SH-SY5Y (cell line): ENCODE measurements around the gene ADH1B.

Source experiments
- GATA2 ChIP-seq: IDR thresholded peaks from 2 replicates; pipeline ENCODE4 v1.6.1; 2011; ENCODE audit warnings: mild to moderate bottlenecking, low read depth, low read length
- GATA3 ChIP-seq: IDR thresholded peaks from 2 replicates; pipeline ENCODE4 v1.6.1; 2011; ENCODE audit warnings: low read depth, mild to moderate bottlenecking, low read length, moderate library complexity

Gene ADH1B

DNA sequence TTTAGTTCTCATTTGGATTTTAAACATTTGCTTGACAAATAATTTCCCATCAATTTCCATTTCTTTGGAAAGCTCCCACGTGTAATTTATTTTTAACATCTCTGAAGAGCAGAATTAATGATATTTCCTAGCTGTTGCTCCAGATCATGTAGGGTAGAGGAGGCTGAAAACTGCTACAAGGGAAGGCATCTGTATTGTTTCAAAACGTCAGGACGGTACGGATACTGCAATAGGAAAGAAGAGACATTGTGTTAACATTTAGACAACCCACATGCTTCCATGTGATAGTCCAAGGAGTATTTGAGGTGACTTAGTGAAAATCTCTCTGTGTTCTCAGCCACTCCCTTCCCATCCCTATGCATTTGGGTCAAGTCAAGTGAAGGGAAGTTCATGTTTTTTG lies 15.4 kb upstream of the ADH1B start:
- TF ChIP-seq GATA3 = no peak
- no peak for TF ChIP-seq GATA2

GRCh38 chr4:99334880-99335279 lies 13.7 kb upstream of the ADH1B start:
- TF ChIP-seq GATA2 (no peak), GATA3 (no peak)

DNA sequence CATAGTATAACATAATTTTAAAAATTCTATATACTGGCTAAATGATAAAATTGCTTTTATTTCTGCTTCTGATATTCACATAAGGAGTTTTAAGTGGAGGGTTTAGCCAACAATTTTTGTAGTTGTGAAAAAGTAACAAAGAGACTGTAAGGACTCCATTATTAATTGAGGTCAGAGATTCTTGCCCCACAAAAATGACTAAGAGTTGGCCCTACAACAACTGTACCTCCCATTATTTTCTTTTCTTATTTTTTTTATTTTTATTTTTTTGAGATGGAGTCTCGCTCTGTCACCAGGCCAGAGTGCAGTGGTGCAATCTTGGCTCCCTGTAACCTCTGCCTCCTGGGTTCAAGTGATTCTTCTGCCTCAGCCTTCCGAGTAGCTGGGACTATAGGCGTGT lies 9.4 kb upstream of the ADH1B start:
- TF ChIP-seq GATA3 = no peak
- no peak for TF ChIP-seq GATA2

- TF ChIP-seq GATA2 (no peak), GATA3 (no peak)
These were observed 8.7 kb upstream of the ADH1B start for GRCh38 chr4:99329876-99330275.

- no peak for TF ChIP-seq GATA2
- TF ChIP-seq GATA3 = no peak
These were observed 3.8 kb upstream of the ADH1B start for GRCh38 chr4:99324979-99325378.

- TF ChIP-seq GATA2 = no peak
- TF ChIP-seq GATA3 = no peak
These were observed 3.2 kb upstream of the ADH1B start for GRCh38 chr4:99324361-99324760.

DNA sequence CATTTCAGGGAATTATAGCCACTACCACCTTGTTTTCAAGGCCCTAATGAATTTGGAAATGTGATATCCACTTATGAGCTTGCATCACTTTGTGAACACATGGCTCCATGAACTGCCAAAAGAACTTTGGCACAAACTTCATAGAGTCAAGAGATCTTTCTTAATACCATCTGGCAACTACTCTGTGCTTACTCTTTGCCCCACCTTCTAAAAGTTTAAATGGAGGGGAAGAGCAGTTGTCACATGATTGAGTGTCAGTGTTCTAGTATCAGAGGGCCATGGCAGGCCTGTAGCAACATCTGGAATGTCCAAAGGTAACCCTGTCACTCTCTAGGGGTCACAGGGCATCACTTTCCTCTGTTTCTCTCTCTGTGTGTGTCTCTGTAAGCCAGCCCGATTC lies 2.6 kb upstream of the ADH1B start:
- TF ChIP-seq GATA3 = no peak
- TF ChIP-seq GATA2 = no peak

DNA sequence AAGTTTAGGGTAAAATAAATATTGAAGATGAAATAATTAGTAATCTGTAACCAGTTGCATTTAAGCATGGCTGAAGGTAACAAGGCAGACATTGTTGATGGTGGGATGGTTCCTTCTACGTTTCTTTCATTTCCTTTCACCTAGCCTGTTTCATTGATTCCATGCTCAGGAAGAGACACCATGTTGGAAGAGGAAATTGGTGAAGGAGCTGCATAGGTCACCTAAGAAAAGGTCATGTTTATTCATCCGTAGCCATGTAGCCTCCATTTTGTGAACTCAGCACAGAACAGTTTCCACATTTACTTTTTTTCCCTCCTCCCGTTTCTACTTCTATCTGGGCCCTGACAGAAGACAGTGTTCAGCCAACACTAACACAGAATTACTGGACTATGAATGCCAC lies 3.8 kb downstream of the ADH1B start:
- TF ChIP-seq GATA2 = no peak
- no peak for TF ChIP-seq GATA3

DNA sequence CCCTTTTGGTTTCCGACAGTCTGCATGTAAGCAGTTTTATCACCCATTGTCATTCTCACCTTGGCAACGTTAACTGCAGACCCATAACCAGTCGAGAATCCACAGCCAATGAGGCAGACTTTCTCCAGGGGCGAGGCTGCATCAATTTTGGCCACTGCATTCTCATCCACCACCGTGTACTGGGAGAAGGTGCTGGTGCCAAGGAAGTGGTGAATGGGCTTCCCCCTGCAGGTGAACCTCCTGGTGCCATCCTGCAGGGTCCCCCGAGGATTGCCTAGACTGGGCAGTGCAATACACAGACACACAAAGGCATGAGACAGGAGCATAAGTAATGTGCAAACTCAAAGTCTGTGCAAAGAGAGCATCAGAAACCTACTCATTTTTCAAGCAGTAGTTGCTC lies 5.4 kb downstream of the ADH1B start:
- TF ChIP-seq GATA3 = no peak

DNA sequence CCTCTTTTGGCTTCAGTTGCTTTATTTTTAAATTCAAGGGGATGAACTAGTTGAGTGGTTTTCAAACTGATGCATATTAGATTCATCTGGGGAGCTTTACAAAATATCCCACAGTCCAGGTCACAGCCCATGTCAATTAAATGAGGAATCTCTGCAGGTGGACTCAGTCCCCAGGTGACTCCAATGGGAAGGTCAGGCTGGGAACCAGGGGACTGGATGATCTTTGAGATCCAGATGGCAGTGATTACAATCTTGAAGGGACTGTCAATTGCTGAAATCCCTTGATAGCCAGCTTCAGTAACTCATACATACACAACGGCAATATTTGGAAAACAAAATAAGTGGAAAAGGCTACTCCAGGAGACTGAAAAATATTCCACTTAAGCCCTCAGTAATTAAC lies 7.0 kb downstream of the ADH1B start:
- TF ChIP-seq GATA2 (no peak), GATA3 (no peak)

GRCh38 chr4:99310389-99310788 lies 10.8 kb downstream of the ADH1B start:
- TF ChIP-seq GATA3 (no peak), GATA2 (no peak)

DNA sequence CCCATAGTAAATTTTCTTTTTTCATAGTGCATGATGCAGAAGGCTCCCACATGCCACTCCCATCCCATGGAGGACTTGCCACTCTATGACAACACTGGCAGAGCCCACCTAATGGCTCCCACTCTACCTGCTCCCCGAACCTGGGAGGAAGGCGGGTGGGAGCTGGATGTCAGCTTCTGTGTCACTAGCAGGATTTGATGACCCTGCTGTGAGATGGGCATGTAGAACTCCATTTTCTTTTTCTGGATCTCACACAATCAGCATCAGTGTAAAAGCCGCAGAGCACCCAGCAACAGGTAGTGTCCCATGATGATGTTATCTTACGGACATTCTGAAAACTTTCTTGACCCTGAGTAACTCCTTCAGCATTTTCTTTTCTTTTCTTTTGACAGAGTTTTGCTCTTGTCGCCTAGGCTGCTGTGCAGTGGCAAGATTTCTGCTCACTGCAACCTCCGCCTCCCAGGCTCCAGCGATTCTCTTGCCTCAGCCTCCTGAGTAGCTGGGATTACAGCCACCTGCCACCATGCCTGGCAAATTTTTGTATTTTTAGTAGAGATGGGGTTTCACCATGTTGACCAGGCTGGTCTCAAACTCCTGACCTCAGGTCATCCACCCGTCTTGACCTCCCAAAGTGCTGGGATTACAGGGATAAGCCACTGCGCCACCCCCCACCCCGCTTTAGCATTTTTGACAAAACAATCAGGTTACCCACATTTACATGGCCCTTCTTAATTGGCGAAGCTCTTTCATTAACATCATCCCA lies 15.4 kb downstream of the ADH1B start:
- TF ChIP-seq GATA2 (no peak), GATA3 (no peak)

DNA sequence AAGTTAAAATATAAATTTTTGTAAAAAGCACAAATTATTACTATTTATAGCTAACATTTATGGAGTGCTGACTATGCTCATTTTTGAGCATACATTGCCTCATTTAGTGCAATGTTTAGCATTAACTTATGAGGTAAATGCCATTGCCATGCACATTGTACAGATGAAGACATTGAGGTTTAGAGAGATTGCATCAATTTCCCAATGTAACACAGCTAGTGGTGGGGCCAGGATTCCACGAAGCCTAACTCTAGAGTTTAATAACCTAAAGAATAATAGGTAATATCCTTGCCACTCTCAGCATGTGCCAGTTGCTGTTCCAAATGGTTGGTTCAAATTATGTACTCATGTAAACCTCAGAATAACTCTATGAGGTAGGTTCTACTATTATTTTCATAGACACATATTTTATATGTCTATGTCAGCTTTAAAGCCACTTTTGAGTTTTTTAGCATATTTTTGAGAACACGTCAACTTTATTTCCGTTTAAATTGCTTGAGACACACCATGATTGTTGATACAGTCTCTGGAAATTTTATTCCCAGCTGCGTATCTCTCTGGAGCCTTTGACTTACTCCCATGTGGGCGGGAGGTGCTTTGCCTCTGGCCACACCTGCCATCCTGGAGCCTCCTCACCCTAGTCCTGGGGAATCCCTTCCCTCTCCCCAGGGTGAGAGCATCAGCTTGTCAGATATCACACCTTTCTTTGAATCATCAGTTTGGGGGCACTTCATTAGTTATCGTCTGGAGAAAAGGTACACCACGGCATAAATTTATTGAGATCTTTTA lies 19.6 kb downstream of the ADH1B start:
- no peak for TF ChIP-seq GATA3
- no peak for TF ChIP-seq GATA2

GRCh38 chr4:99300934-99301333 lies 20.3 kb downstream of the ADH1B start:
- TF ChIP-seq GATA2 = no peak
- no peak for TF ChIP-seq GATA3

DNA sequence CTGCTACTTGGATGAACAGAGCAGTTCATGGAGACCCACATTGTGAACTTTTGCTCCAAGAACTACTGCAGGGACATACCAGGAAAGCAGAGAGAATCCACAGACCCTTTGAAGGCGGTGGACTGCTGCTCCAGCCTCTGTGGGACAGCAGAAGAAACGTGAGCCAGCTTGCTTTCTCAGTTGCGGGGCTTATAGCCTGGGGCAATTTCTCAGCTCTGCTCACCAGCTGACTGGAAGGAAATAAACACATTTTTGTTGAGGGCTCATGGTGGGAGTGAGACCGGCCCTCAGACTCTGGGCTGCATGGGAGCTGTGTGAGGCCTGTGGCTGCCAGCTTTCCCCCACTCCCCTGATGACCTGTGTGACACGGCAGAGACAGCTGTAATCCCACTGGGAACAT lies 27.8 kb downstream of the ADH1B start:
- TF ChIP-seq GATA2 = no peak
- no peak for TF ChIP-seq GATA3
